Measurements from ENCODE around the gene TDO2. TPM values are rescaled to one million over a fixed set of nuclear protein-coding genes. Genes with fewer than 3 reads are reported as not detected.
A peak's percentile ranks its signal among the peaks of the same experiment; 100 is the strongest.
"Not testable (repeated sequence)": the region's sequence is repeated elsewhere in the genome, so short reads cannot be mapped to it uniquely, and the experiment has no call there.

TDO2 gene
- polyA plus RNA-seq, 3 donors = not detected

DNA sequence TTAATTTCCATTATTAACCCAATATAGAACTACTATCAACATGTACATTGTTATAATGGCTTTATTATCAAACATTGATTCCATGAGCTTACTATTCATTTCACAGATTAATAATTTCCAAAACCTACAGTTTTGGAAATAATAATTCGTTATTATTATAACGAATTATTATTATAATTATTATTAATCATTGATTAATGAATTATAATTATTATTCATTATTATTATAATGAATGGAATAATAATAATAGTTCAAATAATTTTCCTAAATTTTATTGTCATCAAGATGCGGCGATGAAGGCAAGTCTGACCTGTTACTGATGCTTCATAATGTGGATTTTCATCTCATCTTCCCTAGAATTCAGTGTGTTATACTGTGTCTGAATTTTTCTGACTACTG, 28.1 kb downstream of the TDO2 start:
- Mint-ChIP-seq H3K4me3 (no peak overlapping the region), H3K9me3 (peaks cover 16 to 29% (median 21%) of the 10 kb centered on the region in 7 donors), H3K27ac (no peak overlapping the region), H3K36me3 (peaks cover 16 to 35% of the 10 kb centered on the region in 2 donors), H3K27me3 (ENCODE audit: low read depth in 3 of 3) (no peaks in the 10 kb centered on the region), H3K4me1 (peaks cover 2% of the 10 kb centered on the region)
- DNase-seq = no peak
- no peak overlapping the region for H3K4me2 ChIP-seq (replicated peaks; ENCODE audit: extremely low read depth, low read length, poor library complexity, severe bottlenecking)
- no peak overlapping the region for H3K27ac ChIP-seq (ENCODE audit: low read depth in 1 of 2, low read length in 2 of 2)
- no peak overlapping the region for H2AFZ ChIP-seq (ENCODE audit: insufficient read depth, low read depth, low read length, poor library complexity, severe bottlenecking)
- peaks cover 6 to 36% of the 10 kb centered on the region in 2 donors for H3K36me3 ChIP-seq (replicated peaks in 1 of 2; ENCODE audit: control insufficient read depth in 1 of 2, insufficient read depth in 2 of 2, low read length in 2 of 2)
- no peak overlapping the region for H3K4me3 ChIP-seq (replicated peaks in 1 of 3; ENCODE audit: low read depth in 2 of 3, low read length in 3 of 3)
- H4K20me1 ChIP-seq (ENCODE audit: insufficient read depth, low read length) = no peaks in the 10 kb centered on the region
- TF ChIP-seq, protein P1, sequence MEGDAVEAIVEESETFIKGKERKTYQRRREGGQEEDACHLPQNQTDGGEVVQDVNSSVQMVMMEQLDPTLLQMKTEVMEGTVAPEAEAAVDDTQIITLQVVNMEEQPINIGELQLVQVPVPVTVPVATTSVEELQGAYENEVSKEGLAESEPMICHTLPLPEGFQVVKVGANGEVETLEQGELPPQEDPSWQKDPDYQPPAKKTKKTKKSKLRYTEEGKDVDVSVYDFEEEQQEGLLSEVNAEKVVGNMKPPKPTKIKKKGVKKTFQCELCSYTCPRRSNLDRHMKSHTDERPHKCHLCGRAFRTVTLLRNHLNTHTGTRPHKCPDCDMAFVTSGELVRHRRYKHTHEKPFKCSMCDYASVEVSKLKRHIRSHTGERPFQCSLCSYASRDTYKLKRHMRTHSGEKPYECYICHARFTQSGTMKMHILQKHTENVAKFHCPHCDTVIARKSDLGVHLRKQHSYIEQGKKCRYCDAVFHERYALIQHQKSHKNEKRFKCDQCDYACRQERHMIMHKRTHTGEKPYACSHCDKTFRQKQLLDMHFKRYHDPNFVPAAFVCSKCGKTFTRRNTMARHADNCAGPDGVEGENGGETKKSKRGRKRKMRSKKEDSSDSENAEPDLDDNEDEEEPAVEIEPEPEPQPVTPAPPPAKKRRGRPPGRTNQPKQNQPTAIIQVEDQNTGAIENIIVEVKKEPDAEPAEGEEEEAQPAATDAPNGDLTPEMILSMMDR (IDR thresholded peaks at IDR 0.05) = no peak
- intact Hi-C loops (cut with micrococcal nuclease) = no loop called here
- no CpG with 5 or more reads among the region's 4 CpGs for WGBS (ENCODE audit: insufficient coverage)
- H3K9me3 ChIP-seq (replicated peaks in 1 of 2; ENCODE audit: control insufficient read depth in 1 of 2, insufficient read depth in 1 of 2, low read length in 2 of 2) = peaks cover 7 to 13% of the 10 kb centered on the region in 2 donors
- no peaks in the 10 kb centered on the region for H3K4me1 ChIP-seq (ENCODE audit: control insufficient read depth in 1 of 2, insufficient read depth in 2 of 2, low read length in 2 of 2)
- H3K79me2 ChIP-seq (ENCODE audit: insufficient read depth, low read length) = no peaks in the 10 kb centered on the region
- no peaks in the 10 kb centered on the region for H3K27me3 ChIP-seq (ENCODE audit: control insufficient read depth in 2 of 2, insufficient read depth in 2 of 2, low read length in 2 of 2)
- no peak overlapping the region for H3K9ac ChIP-seq (ENCODE audit: insufficient read depth, low read length, poor library complexity, severe bottlenecking)

- H3K79me2 ChIP-seq (ENCODE audit: insufficient read depth, low read length); H3K9me3 ChIP-seq (replicated peaks in 1 of 2; ENCODE audit: control insufficient read depth in 1 of 2, insufficient read depth in 1 of 2, low read length in 2 of 2); H3K27ac ChIP-seq (ENCODE audit: low read depth in 1 of 2, low read length in 2 of 2); H4K20me1 ChIP-seq (ENCODE audit: insufficient read depth, low read length); H3K27me3 Mint-ChIP-seq (ENCODE audit: low read depth in 3 of 3); H3K4me1 ChIP-seq (ENCODE audit: control insufficient read depth in 1 of 2, insufficient read depth in 2 of 2, low read length in 2 of 2); H3K4me3 ChIP-seq (replicated peaks in 1 of 3; ENCODE audit: low read depth in 2 of 3, low read length in 3 of 3); H3K4me3 Mint-ChIP-seq; H3K4me1 Mint-ChIP-seq; H2AFZ ChIP-seq (ENCODE audit: insufficient read depth, low read depth, low read length, poor library complexity, severe bottlenecking); intact Hi-C loops (cut with micrococcal nuclease); DNase-seq; H3K9ac ChIP-seq (ENCODE audit: insufficient read depth, low read length, poor library complexity, severe bottlenecking); H3K4me2 ChIP-seq (replicated peaks; ENCODE audit: extremely low read depth, low read length, poor library complexity, severe bottlenecking); H3K27me3 ChIP-seq (ENCODE audit: control insufficient read depth in 2 of 2, insufficient read depth in 2 of 2, low read length in 2 of 2): not testable (repeated sequence)
- peaks cover 5 to 37% of the 10 kb centered on the region in 2 donors for H3K36me3 Mint-ChIP-seq
- H3K27ac Mint-ChIP-seq = peak overlapping the region in 1 of 7 donors; percentile 48
- peaks cover 10 to 22% (median 14%) of the 10 kb centered on the region in 7 donors for H3K9me3 Mint-ChIP-seq
- WGBS (ENCODE audit: insufficient coverage) = 95% methylated on average over 3 of the region's 4 CpGs
- peaks cover 0 to 38% of the 10 kb centered on the region in 2 donors for H3K36me3 ChIP-seq (replicated peaks in 1 of 2; ENCODE audit: control insufficient read depth in 1 of 2, insufficient read depth in 2 of 2, low read length in 2 of 2)
These were observed 31.1 kb downstream of the TDO2 start for GRCh38 chr4:155934634-155935033.

Data from CD14-positive monocyte (primary cell).